Smooth muscle cell of the brain vasculature (primary cell): ENCODE results near the gene FGF6.
"Not testable (repeated sequence)": the region's sequence is repeated elsewhere in the genome, so short reads cannot be mapped to it uniquely, and the experiment has no call there.

ENCODE experiments used
- DNase-seq: peaks from one replicate; pipeline ENCODE4 v3.0.0-alpha.2; 2012; ENCODE audit warnings: low read depth, low spot score

Gene FGF6

GRCh38 chr12:4421590-4422031, 24.0 kb downstream of the FGF6 start:
- DNase-seq = peak; percentile 15

GRCh38 chr12:4420138-4420670, 25.4 kb downstream of the FGF6 start:
- DNase-seq = no peak

GRCh38 chr12:4418913-4419312, 26.7 kb downstream of the FGF6 start:
- DNase-seq = no peak

GRCh38 chr12:4417936-4418335, 27.7 kb downstream of the FGF6 start:
- no peak for DNase-seq

GRCh38 chr12:4417455-4417854, 28.2 kb downstream of the FGF6 start:
- DNase-seq = no peak

GRCh38 chr12:4416276-4416675, 29.3 kb downstream of the FGF6 start:
- DNase-seq = no peak

- DNase-seq = no peak
Observed at GRCh38 chr12:4412465-4412864, 33.1 kb downstream of the FGF6 start.

GRCh38 chr12:4412056-4412455, 33.6 kb downstream of the FGF6 start:
- DNase-seq = no peak

GRCh38 chr12:4407136-4407535, 38.5 kb downstream of the FGF6 start:
- DNase-seq = no peak

- DNase-seq = not testable (repeated sequence)
Observed at GRCh38 chr12:4404877-4405637, 40.6 kb downstream of the FGF6 start.

GRCh38 chr12:4402996-4403395, 42.6 kb downstream of the FGF6 start:
- no peak for DNase-seq

- DNase-seq = no peak
Observed at GRCh38 chr12:4401117-4401516, 44.5 kb downstream of the FGF6 start.

- DNase-seq = no peak
Observed at GRCh38 chr12:4395818-4396217, 49.8 kb downstream of the FGF6 start.

- no peak for DNase-seq
Observed at GRCh38 chr12:4393211-4393610, 52.4 kb downstream of the FGF6 start.

GRCh38 chr12:4392223-4392742, 53.3 kb downstream of the FGF6 start:
- DNase-seq = no peak

- no peak for DNase-seq
Observed at GRCh38 chr12:4388662-4389061, 57.0 kb downstream of the FGF6 start.

- no peak for DNase-seq
Observed at GRCh38 chr12:4388032-4388431, 57.6 kb downstream of the FGF6 start.

GRCh38 chr12:4387607-4388006, 58.0 kb downstream of the FGF6 start:
- DNase-seq = no peak

GRCh38 chr12:4386801-4387200, 58.8 kb downstream of the FGF6 start:
- DNase-seq = no peak
